T-helper 1 cell treated with Interleukin-12 subunit alpha and Interleukin-12 subunit beta and Interleukin-4 antibody, amounts not matched to agents 30 μg/mL and 1 μg/mL, for 36 hours (primary cell): ENCODE data around the gene RASA3.
A peak's percentile ranks its signal among the peaks of the same experiment; 100 is the strongest.
"Not testable (repeated sequence)": the region's sequence is repeated elsewhere in the genome, so short reads cannot be mapped to it uniquely, and the experiment has no call there.

Experiments used
- H3K27ac Mint-ChIP-seq: one replicate; pipeline ENCODE4 v1.8.0; 2021; ENCODE audit warnings: mild to moderate bottlenecking, mixed read lengths
- H3K27me3 Mint-ChIP-seq: one replicate; pipeline ENCODE4 v1.8.0; 2021; ENCODE audit warnings: low read depth, mixed read lengths
- H3K36me3 Mint-ChIP-seq: one replicate; pipeline ENCODE4 v1.8.0; 2021; ENCODE audit warnings: low read depth, mixed read lengths
- H3K4me1 Mint-ChIP-seq: one replicate; pipeline ENCODE4 v1.8.0; 2021; ENCODE audit warnings: low read depth, mixed read lengths
- H3K4me3 Mint-ChIP-seq: one replicate; pipeline ENCODE4 v1.8.0; 2021; ENCODE audit warnings: mild to moderate bottlenecking, moderate library complexity, mixed read lengths
- H3K9me3 Mint-ChIP-seq: one replicate; pipeline ENCODE4 v1.8.0; 2021; ENCODE audit warnings: mixed read lengths

Gene RASA3

GRCh38 chr13:114129649-114130062 lies 2.8 kb downstream of the RASA3 start:
- Mint-ChIP-seq H3K27ac (peak overlapping the region; percentile 85), H3K4me1 (peaks cover 57% of the 10 kb centered on the region), H3K4me3 (peak overlapping the region; percentile 98), H3K27me3 (no peaks in the 10 kb centered on the region), H3K36me3 (peaks cover 48% of the 10 kb centered on the region), H3K9me3 (peaks cover 8% of the 10 kb centered on the region)

DNA sequence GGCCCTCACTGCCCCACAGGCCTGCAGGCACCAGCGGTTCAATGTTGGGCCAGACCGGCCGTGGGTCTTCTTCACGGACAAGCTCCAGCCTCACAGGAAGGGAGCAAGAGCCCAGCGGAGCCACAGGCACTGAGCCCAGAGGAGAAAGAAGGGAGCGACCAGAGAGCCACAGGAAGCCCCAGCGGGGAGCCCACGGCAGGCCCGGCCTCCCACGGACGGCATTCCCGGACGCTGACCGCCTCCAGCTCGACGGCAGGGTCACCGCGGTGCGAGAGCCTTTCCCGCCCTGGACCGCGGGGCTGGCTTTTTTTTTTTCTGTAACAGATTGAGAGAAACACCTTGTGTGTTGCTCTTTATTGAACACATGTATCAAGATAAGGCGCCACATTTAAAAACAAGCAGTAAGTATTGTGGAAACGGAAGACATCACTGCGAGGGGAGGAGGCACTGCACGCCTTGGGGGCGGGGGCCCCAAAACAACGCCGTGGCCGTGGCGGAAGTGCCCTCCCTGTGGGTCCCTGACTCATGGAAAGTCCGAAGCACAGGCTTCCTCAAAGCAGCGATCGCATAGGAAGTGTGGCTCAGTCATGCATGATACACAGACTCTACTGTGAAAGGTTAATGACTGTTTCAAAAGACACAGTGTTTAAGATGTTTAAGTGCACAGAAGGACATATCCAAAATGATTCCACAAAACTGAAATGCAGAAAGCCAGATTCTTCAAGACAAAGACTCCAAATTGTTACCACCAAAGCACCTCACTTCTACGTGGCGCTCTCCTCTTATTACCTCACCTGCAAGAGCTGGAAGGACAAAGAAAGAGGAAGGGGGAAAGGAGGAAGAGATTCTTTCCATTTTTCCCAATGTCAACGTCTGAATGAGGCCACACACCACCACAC lies 3.5 kb downstream of the RASA3 start:
- Mint-ChIP-seq H3K36me3 (peaks cover 49% of the 10 kb centered on the region), H3K27me3 (no peaks in the 10 kb centered on the region), H3K4me3 (peak overlapping the region; percentile 98), H3K9me3 (peaks cover 8% of the 10 kb centered on the region), H3K4me1 (peaks cover 55% of the 10 kb centered on the region), H3K27ac (peak overlapping the region; percentile 85)

DNA sequence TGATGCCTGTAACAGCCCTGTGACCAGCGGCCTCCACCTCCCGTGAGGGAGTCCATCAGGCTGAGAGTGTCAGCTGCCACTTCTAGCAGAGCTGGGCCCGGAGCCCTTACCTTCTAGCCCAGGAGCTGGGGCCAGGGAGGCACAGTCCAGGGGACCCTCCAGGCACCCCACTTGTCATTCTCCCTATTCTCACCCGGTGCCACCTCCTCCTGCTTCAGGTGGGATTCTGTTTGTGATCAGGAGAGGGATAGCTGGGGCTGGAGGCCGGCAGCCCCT lies 4.1 kb downstream of the RASA3 start:
- H3K9me3 Mint-ChIP-seq, result peaks cover 8% of the 10 kb centered on the region
- H3K27me3 Mint-ChIP-seq, result no peaks in the 10 kb centered on the region
- H3K27ac Mint-ChIP-seq, result peak overlapping the region; percentile 46
- H3K4me1 Mint-ChIP-seq, result peaks cover 54% of the 10 kb centered on the region
- peak overlapping the region; percentile 98 for H3K4me3 Mint-ChIP-seq
- H3K36me3 Mint-ChIP-seq, result peaks cover 50% of the 10 kb centered on the region

- Mint-ChIP-seq H3K36me3 (peaks cover 54% of the 10 kb centered on the region), H3K27ac (peak overlapping the region; percentile 82), H3K4me3 (peak overlapping the region; percentile 98), H3K27me3 (no peaks in the 10 kb centered on the region), H3K9me3 (peaks cover 8% of the 10 kb centered on the region), H3K4me1 (peaks cover 58% of the 10 kb centered on the region)
These were observed 4.7 kb downstream of the RASA3 start for GRCh38 chr13:114127473-114128347.

DNA sequence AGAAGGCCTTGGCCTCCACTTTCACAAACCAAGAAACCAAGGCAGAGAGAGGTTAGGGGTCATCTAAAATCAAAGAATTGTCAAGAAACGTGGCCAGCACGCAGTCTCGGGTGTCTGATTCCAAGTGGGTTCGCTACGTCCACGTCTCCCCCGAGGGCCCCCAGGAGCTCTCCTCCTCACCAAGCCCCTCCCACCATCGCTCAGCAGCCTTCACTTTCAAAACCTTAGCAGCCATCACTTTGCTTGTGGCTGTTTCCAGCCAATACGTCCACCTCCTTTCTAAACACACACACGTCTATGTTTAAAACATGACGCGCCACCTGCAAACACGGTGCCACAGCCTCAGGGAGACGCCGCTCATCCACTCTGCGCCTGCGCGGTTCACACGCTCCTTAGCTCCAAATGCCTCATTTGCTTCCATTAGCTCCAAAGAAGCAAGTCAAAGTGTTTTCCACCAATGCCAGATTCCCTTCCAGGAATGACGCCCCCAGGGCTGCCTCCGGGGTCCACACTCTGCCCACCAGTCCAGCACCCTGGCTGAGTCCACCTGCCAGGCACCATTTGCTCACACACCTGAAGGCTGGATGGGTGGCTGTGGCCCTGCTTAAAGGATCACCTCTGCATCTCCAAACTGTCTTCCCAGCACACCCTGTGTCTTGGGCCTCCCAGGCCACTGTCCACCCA lies 5.5 kb downstream of the RASA3 start:
- H3K27ac Mint-ChIP-seq, result peak overlapping the region; percentile 82
- peak overlapping the region; percentile 45 for H3K4me3 Mint-ChIP-seq
- no peaks in the 10 kb centered on the region for H3K27me3 Mint-ChIP-seq

GRCh38 chr13:114126086-114126485 lies 6.3 kb downstream of the RASA3 start:
- H3K4me1 Mint-ChIP-seq, result peaks cover 62% of the 10 kb centered on the region
- peak overlapping the region; percentile 45 for H3K4me3 Mint-ChIP-seq
- not testable (repeated sequence) for H3K9me3 Mint-ChIP-seq, H3K27me3 Mint-ChIP-seq
- H3K27ac Mint-ChIP-seq, result peak overlapping the region; percentile 82
- peaks cover 52% of the 10 kb centered on the region for H3K36me3 Mint-ChIP-seq

More for the DNA sequence above, 5.5 kb downstream of the RASA3 start:
- Mint-ChIP-seq H3K9me3 (peaks cover 8% of the 10 kb centered on the region), H3K4me1 (peaks cover 58% of the 10 kb centered on the region), H3K36me3 (peaks cover 54% of the 10 kb centered on the region)

- Mint-ChIP-seq H3K27me3 (no peaks in the 10 kb centered on the region), H3K4me1 (peaks cover 61% of the 10 kb centered on the region), H3K9me3 (peaks cover 8% of the 10 kb centered on the region), H3K4me3 (no peak overlapping the region), H3K27ac (peak overlapping the region; percentile 90), H3K36me3 (peaks cover 51% of the 10 kb centered on the region)
These were observed 6.8 kb downstream of the RASA3 start for GRCh38 chr13:114125589-114125988.

- Mint-ChIP-seq H3K27me3 (no peaks in the 10 kb centered on the region), H3K36me3 (peaks cover 53% of the 10 kb centered on the region), H3K27ac (peak overlapping the region; percentile 90), H3K4me3 (peak overlapping the region; percentile 75), H3K9me3 (peaks cover 8% of the 10 kb centered on the region), H3K4me1 (peaks cover 62% of the 10 kb centered on the region)
These were observed 7.5 kb downstream of the RASA3 start for GRCh38 chr13:114124921-114125320.

GRCh38 chr13:114124431-114124830 lies 8.0 kb downstream of the RASA3 start:
- peak overlapping the region; percentile 75 for H3K4me3 Mint-ChIP-seq
- H3K36me3 Mint-ChIP-seq, result peaks cover 50% of the 10 kb centered on the region

DNA sequence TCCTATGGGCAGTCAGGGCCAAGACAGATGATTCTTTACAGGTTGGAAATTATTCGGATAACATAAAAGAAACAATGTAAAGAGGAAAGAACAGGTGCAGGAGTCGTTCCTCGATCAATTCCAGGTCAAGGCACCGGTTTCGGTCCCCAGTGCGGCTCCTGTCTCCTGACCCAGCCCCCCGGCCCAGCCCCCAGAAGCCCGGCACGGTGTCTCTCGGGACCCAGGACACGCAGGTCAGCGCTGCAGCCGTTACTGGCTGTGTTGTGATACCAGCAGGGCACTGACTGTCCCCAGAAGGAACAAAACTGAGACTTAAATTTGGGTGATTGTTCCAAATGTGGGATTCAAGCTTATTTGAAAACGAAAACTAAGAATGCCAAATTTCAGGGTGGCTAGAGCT lies 8.5 kb downstream of the RASA3 start:
- H3K4me3 Mint-ChIP-seq, result no peak overlapping the region
- peaks cover 58% of the 10 kb centered on the region for H3K4me1 Mint-ChIP-seq
- no peaks in the 10 kb centered on the region for H3K27me3 Mint-ChIP-seq
- H3K9me3 Mint-ChIP-seq, result peaks cover 8% of the 10 kb centered on the region
- H3K27ac Mint-ChIP-seq, result no peak overlapping the region
- H3K36me3 Mint-ChIP-seq, result peaks cover 46% of the 10 kb centered on the region

More at GRCh38 chr13:114124431-114124830, 8.0 kb downstream of the RASA3 start:
- H3K4me1 Mint-ChIP-seq, result peaks cover 58% of the 10 kb centered on the region
- H3K27ac Mint-ChIP-seq, result peak overlapping the region; percentile 90
- H3K9me3 Mint-ChIP-seq, result peaks cover 8% of the 10 kb centered on the region
- H3K27me3 Mint-ChIP-seq, result no peaks in the 10 kb centered on the region

- H3K4me1 Mint-ChIP-seq, result peaks cover 59% of the 10 kb centered on the region
- H3K27ac Mint-ChIP-seq, result no peak overlapping the region
- H3K36me3 Mint-ChIP-seq, result peaks cover 43% of the 10 kb centered on the region
- H3K27me3 Mint-ChIP-seq, result no peaks in the 10 kb centered on the region
- no peak overlapping the region for H3K4me3 Mint-ChIP-seq
- H3K9me3 Mint-ChIP-seq, result peaks cover 8% of the 10 kb centered on the region
These were observed 9.0 kb downstream of the RASA3 start for GRCh38 chr13:114123448-114123847.

- Mint-ChIP-seq H3K27me3 (no peaks in the 10 kb centered on the region), H3K4me3 (no peak overlapping the region), H3K9me3 (peaks cover 8% of the 10 kb centered on the region), H3K36me3 (peaks cover 37% of the 10 kb centered on the region), H3K4me1 (peaks cover 54% of the 10 kb centered on the region), H3K27ac (no peak overlapping the region)
These were observed 9.7 kb downstream of the RASA3 start for GRCh38 chr13:114122591-114123211.

DNA sequence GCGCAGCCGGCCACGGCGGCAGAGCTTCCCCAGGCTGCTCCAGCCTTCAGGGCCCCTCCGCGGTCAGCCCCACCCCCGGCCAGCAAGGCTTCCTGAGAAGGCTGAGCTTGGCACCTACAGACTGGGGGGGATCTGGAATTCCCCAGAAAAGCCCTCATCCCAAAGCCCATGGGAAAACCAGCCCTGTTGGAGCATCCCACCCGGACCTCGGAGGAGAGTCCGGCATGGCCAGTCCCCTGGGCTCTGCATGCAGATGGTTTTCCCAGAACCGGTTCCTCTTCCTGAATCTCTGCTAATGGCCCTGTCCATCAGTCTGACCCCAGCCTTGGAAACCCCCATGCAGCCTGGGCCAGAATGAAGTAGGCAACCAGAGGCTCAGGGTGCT lies 10.3 kb downstream of the RASA3 start:
- Mint-ChIP-seq H3K9me3 (peaks cover 8% of the 10 kb centered on the region), H3K4me3 (no peak overlapping the region), H3K36me3 (peaks cover 35% of the 10 kb centered on the region), H3K4me1 (peaks cover 49% of the 10 kb centered on the region), H3K27ac (no peak overlapping the region), H3K27me3 (no peaks in the 10 kb centered on the region)
